GM23338 (cell line): ENCODE data around the gene RYR1. TPM values are rescaled to one million over a fixed set of nuclear protein-coding genes. Genes with fewer than 3 reads are reported as not detected.

ENCODE experiments used
- ATAC-seq: fragments of 200-7000 bp; cut with Tn5 transposase; 3 replicates; pipeline ENCODE4 v1.9.1; 2020
- DNase-seq: peaks from one replicate; pipeline ENCODE4 v3.0.0-alpha.2; 2015; ENCODE audit warnings: low spot score
- H2AFZ ChIP-seq: fragments of 200-600 bp; sonication (generic); 2 replicates; pipeline ENCODE4 v1.8.0; 2016; ENCODE audit warnings: antibody characterized with exemption, mild to moderate bottlenecking, moderate library complexity
- H3F3A ChIP-seq: fragments of 200-600 bp; sonication (generic); replicated peaks from 2 replicates; pipeline ENCODE4 v1.8.0; 2017; ENCODE audit warnings: antibody characterized with exemption, mixed run types, low read depth
- H3K27ac ChIP-seq: fragments of 200-600 bp; sonication (generic); 2 replicates; pipeline ENCODE4 v1.6.1; 2016; ENCODE audit warnings: low read depth
- H3K27me3 ChIP-seq: fragments of 200-600 bp; sonication (generic); 2 replicates; pipeline ENCODE4 v1.8.0; 2016; ENCODE audit warnings: mild to moderate bottlenecking, mixed run types, moderate library complexity; ENCODE audit not compliant: insufficient read depth
- H3K36me3 ChIP-seq: fragments of 200-600 bp; sonication (generic); 2 replicates; pipeline ENCODE4 v1.8.0; 2016; ENCODE audit warnings: mild to moderate bottlenecking; ENCODE audit not compliant: insufficient read depth
- H3K4me1 ChIP-seq: fragments of 200-600 bp; sonication (generic); 2 replicates; pipeline ENCODE4 v1.8.0; 2016; ENCODE audit warnings: mild to moderate bottlenecking, moderate library complexity; ENCODE audit not compliant: insufficient read depth
- H3K4me2 ChIP-seq: fragments of 200-600 bp; sonication (generic); 2 replicates; pipeline ENCODE4 v1.7.1; 2017; ENCODE audit warnings: mixed run types
- H3K4me3 ChIP-seq: fragments of 200-600 bp; sonication (generic); 2 replicates; pipeline ENCODE4 v1.6.1; 2016; ENCODE audit warnings: mixed run types
- H3K79me2 ChIP-seq: fragments of 200-600 bp; sonication (generic); replicated peaks from 2 replicates; pipeline ENCODE4 v1.8.0; 2017; ENCODE audit warnings: mild to moderate bottlenecking; ENCODE audit not compliant: insufficient read depth
- H3K9me2 ChIP-seq: fragments of 200-600 bp; sonication (generic); 2 replicates; pipeline ENCODE4 v1.8.0; 2017; ENCODE audit not compliant: insufficient read depth
- H4K20me1 ChIP-seq: fragments of 200-600 bp; sonication (generic); replicated peaks from 2 replicates; pipeline ENCODE4 v1.8.0; 2017; ENCODE audit warnings: mild to moderate bottlenecking; ENCODE audit not compliant: insufficient read depth
- H3K27ac Mint-ChIP-seq: 2 replicates; pipeline ENCODE4 v1.8.0; 2020; ENCODE audit warnings: inconsistent platforms, mild to moderate bottlenecking, moderate library complexity, mixed read lengths
- H3K27me3 Mint-ChIP-seq: 3 replicates; pipeline ENCODE4 v1.8.0; 2022; ENCODE audit warnings: low read depth, mild to moderate bottlenecking, moderate library complexity, mixed read lengths, inconsistent platforms; ENCODE audit not compliant: insufficient read depth, poor library complexity
- H3K36me3 Mint-ChIP-seq: 3 replicates; pipeline ENCODE4 v1.8.0; 2021; ENCODE audit warnings: low read depth, mild to moderate bottlenecking, inconsistent platforms, moderate library complexity, mixed read lengths
- H3K4me1 Mint-ChIP-seq: 3 replicates; pipeline ENCODE4 v1.8.0; 2020; ENCODE audit warnings: mild to moderate bottlenecking, inconsistent platforms, mixed read lengths
- H3K4me3 Mint-ChIP-seq: 3 replicates; pipeline ENCODE4 v1.8.0; 2021; ENCODE audit warnings: moderate library complexity, mild to moderate bottlenecking, inconsistent platforms, mixed read lengths
- H3K9me3 Mint-ChIP-seq: 3 replicates; pipeline ENCODE4 v1.8.0; 2020; ENCODE audit warnings: moderate library complexity, mild to moderate bottlenecking, inconsistent platforms, mixed read lengths
- JUNB ChIP-seq: IDR thresholded peaks from one replicate; pipeline ENCODE4 v1.6.1; 2016; ENCODE audit warnings: antibody characterized with exemption; ENCODE audit not compliant: unreplicated experiment
- POLR2AphosphoS5 ChIP-seq: IDR thresholded peaks from 2 replicates; pipeline ENCODE4 v1.6.1; 2016; ENCODE audit warnings: antibody characterized with exemption, low read depth
- STAT1 ChIP-seq: IDR thresholded peaks from one replicate; pipeline ENCODE4 v1.6.1; 2016; ENCODE audit warnings: antibody characterized with exemption; ENCODE audit not compliant: unreplicated experiment
- ZNF462 ChIP-seq: fragments of 250-450 bp; sonication (Bioruptor Pico); IDR thresholded peaks from 2 replicates; pipeline ENCODE4 v1.5.0; 2020; ENCODE audit warnings: mild to moderate bottlenecking, moderate library complexity
- polyA plus RNA-seq: library from polyadenylated mRNA; unstranded; fragments of >200 nt; fragmentation: Nextera tagmentation; extraction: Ambion mirVana; gene quantifications from 2 replicates; pipeline ENCODE4 v1.2.1, GENCODE V29; 2016
- total RNA-seq: library from RNA; depleted of rRNA; stranded (reverse); fragments of >200 nt; shearing (Covaris generic); gene quantifications from 2 replicates; pipeline ENCODE4 v1.2.3, GENCODE V29; 2014
- TF ChIP-seq, protein P1 (sequence below), 2 experiments: fragments of 200-600 bp in 1 of 2; sonication (generic) in 1 of 2; conservative IDR thresholded peaks; 2 replicates each; pipeline versions ENCODE4 v1.5.1 to v1.6.1; 2016 to 2017; ENCODE audit warnings: antibody characterized with exemption in 2 of 2, low read depth in 2 of 2, mild to moderate bottlenecking in 2 of 2, moderate library complexity in 1 of 2
- TF ChIP-seq, protein P2 (sequence below): IDR thresholded peaks from one replicate; pipeline ENCODE4 v1.6.1; 2018; ENCODE audit warnings: antibody characterized with exemption; ENCODE audit not compliant: unreplicated experiment

The RYR1 gene
- total and polyA plus RNA-seq, 2 experiments from 2014 or later: 4.0 to 26.7 TPM

DNA sequence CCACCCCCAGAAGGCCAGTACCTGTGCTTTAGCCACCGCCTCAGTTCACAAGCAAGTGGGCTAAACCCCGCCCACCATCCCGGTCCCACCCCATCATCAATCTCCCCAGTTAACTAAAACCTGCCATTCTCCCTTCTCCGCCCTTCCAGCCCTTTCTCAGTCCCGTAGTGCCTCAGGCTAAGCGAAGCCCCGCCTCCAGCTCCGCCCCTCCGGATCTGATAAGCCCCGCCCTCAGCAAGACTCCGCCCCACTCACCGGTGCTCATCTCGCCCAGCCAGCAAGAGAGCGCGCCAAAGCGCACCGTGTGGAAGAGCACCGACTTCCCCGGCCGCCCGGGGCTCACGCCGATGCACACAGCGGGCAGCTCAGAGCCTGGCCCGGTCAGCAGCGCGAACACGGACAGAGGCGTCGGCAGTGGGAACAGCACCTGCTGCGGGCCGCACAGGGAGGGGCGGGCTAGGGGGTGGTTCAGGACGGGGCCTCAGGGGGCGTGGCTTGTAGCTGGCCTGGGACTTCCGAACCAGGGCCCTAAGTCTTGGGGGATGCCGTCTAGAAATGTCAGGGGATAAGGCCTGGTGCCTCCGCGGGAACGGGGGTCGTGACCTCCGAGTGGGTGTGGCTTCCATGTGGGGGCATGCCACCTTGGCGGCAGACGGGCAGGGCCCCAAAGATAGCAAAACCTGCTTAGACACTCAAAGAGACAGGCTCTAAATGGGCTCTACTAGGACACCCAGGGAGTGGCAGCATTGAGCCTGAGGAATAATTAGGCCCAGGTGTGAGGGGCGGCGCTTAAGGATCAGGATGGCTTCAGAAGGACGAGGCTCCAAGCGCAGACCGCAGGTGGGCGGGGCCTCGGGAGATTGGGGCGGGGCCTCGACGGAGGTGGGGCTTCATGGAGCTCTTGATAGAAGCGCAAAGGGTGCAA, 162.8 kb downstream of the RYR1 start:
- Histone ChIP-seq H3K4me2 (peak overlapping the region; percentile 81), H3K27me3 (no peaks in the 10 kb centered on the region), H2AFZ (peak overlapping the region; percentile 98), H3K4me3 (peak overlapping the region; percentile 84), H3F3A (peaks cover 14% of the 10 kb centered on the region), H3K79me2 (no peaks in the 10 kb centered on the region), H3K36me3 (no peaks in the 10 kb centered on the region), H3K9me2 (no peaks in the 10 kb centered on the region), H3K27ac (peak overlapping the region; percentile 83), H4K20me1 (no peaks in the 10 kb centered on the region), H3K4me1 (no peaks in the 10 kb centered on the region)
- ATAC-seq (peak; percentile 85), DNase-seq (peak; percentile 98)
- Mint-ChIP-seq H3K4me1 (peaks cover 6% of the 10 kb centered on the region; the same call in 1 of the 3 replicates), H3K4me3 (peak overlapping the region; percentile 94), H3K27ac (peak overlapping the region; percentile 98), H3K27me3 (peaks cover 29% of the 10 kb centered on the region), H3K36me3 (no peaks in the 10 kb centered on the region; the same call in 2 of the 3 replicates), H3K9me3 (no peaks in the 10 kb centered on the region)
- TF ChIP-seq JUNB (no peak), ZNF462 (no peak), POLR2AphosphoS5 (peak; percentile 54), STAT1 (no peak)
- TF ChIP-seq, protein P1, sequence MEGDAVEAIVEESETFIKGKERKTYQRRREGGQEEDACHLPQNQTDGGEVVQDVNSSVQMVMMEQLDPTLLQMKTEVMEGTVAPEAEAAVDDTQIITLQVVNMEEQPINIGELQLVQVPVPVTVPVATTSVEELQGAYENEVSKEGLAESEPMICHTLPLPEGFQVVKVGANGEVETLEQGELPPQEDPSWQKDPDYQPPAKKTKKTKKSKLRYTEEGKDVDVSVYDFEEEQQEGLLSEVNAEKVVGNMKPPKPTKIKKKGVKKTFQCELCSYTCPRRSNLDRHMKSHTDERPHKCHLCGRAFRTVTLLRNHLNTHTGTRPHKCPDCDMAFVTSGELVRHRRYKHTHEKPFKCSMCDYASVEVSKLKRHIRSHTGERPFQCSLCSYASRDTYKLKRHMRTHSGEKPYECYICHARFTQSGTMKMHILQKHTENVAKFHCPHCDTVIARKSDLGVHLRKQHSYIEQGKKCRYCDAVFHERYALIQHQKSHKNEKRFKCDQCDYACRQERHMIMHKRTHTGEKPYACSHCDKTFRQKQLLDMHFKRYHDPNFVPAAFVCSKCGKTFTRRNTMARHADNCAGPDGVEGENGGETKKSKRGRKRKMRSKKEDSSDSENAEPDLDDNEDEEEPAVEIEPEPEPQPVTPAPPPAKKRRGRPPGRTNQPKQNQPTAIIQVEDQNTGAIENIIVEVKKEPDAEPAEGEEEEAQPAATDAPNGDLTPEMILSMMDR (conservative IDR thresholded peaks at IDR 0.05; ENCODE audit: low read depth in 2 of 2): peak in 1 of 2 experiments; percentile 22; a peak in 1 of 4 replicates
- TF ChIP-seq, protein P2, sequence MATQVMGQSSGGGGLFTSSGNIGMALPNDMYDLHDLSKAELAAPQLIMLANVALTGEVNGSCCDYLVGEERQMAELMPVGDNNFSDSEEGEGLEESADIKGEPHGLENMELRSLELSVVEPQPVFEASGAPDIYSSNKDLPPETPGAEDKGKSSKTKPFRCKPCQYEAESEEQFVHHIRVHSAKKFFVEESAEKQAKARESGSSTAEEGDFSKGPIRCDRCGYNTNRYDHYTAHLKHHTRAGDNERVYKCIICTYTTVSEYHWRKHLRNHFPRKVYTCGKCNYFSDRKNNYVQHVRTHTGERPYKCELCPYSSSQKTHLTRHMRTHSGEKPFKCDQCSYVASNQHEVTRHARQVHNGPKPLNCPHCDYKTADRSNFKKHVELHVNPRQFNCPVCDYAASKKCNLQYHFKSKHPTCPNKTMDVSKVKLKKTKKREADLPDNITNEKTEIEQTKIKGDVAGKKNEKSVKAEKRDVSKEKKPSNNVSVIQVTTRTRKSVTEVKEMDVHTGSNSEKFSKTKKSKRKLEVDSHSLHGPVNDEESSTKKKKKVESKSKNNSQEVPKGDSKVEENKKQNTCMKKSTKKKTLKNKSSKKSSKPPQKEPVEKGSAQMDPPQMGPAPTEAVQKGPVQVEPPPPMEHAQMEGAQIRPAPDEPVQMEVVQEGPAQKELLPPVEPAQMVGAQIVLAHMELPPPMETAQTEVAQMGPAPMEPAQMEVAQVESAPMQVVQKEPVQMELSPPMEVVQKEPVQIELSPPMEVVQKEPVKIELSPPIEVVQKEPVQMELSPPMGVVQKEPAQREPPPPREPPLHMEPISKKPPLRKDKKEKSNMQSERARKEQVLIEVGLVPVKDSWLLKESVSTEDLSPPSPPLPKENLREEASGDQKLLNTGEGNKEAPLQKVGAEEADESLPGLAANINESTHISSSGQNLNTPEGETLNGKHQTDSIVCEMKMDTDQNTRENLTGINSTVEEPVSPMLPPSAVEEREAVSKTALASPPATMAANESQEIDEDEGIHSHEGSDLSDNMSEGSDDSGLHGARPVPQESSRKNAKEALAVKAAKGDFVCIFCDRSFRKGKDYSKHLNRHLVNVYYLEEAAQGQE: no peak
